Panc1 (cell line): ENCODE measurements around the gene IFT27. TPM values are rescaled to one million over a fixed set of nuclear protein-coding genes. Genes with fewer than 3 reads are reported as not detected.

ENCODE experiments used
- ATAC-seq: fragments of 200-7000 bp; cut with Tn5 transposase; 2 replicates; pipeline ENCODE4 v1.9.1; 2020; ENCODE audit warnings: mild to moderate bottlenecking, moderate library complexity
- BruUV-seq: library from RNA; stranded (reverse); fragments of 400-500 nt; replicated peaks from 2 replicates; lab custom pipeline; 2021; lab: Mats Ljungman, UMichigan
- CTCF ChIA-PET: fragments of 300-600 bp; sonication (Branson Sonifier 250); formaldehyde crosslinking; loops from one replicate; lab custom pipeline; 2022; ENCODE audit warnings: antibody characterized with exemption; lab: Charles Lee
- POLR2A ChIA-PET: fragments of 300-600 bp; sonication (Branson Sonifier 250); formaldehyde crosslinking; loops from one replicate; lab custom pipeline; 2022; ENCODE audit warnings: antibody characterized with exemption; lab: Charles Lee
- DNase-seq: peaks from one replicate; pipeline ENCODE4 v3.0.0-alpha.2; 2010; ENCODE audit warnings: low read depth, low spot score
- H3K27ac ChIP-seq: 2 replicates; pipeline ENCODE4 v1.5.1; 2011; ENCODE audit warnings: mild to moderate bottlenecking, low read length, inconsistent platforms
- H3K27me3 ChIP-seq: fragments of 200-500 bp; sonication (Bioruptor generic); 2 replicates; pipeline ENCODE4 v1.6.0; 2014; ENCODE audit warnings: low read length, inconsistent platforms; ENCODE audit not compliant: control insufficient read depth, insufficient read depth
- H3K36me3 ChIP-seq: fragments of 200-500 bp; sonication (Bioruptor generic); 2 replicates; pipeline ENCODE4 v1.5.1; 2014; ENCODE audit warnings: inconsistent platforms, mild to moderate bottlenecking, low read length, moderate library complexity; ENCODE audit not compliant: control insufficient read depth, insufficient read depth
- H3K4me1 ChIP-seq: 2 replicates; pipeline ENCODE4 v1.5.1; 2011; ENCODE audit warnings: inconsistent platforms, mild to moderate bottlenecking, low read length, moderate library complexity; ENCODE audit not compliant: control insufficient read depth, insufficient read depth
- H3K4me3 ChIP-seq, 2 experiments: 2 replicates each; pipeline ENCODE4 v1.5.1; 2011 to 2012; ENCODE audit warnings: low read depth in 2 of 2, low read length in 2 of 2, mild to moderate bottlenecking in 2 of 2, inconsistent platforms in 1 of 2, moderate library complexity in 1 of 2
- H3K9me3 ChIP-seq: fragments of 200-500 bp; sonication (Bioruptor generic); 2 replicates; pipeline ENCODE4 v1.5.1; 2014; ENCODE audit warnings: low read depth, mild to moderate bottlenecking, inconsistent platforms, low read length, moderate library complexity; ENCODE audit not compliant: control insufficient read depth, insufficient read depth
- POLR2AphosphoS5 ChIP-seq: IDR thresholded peaks from 2 replicates; pipeline ENCODE4 v1.6.1; 2012; ENCODE audit warnings: mild to moderate bottlenecking, low read depth, low read length, moderate library complexity
- REST ChIP-seq, 2 experiments: IDR thresholded peaks; 2 replicates each; pipeline ENCODE4 v1.6.1; 2011 to 2012; ENCODE audit warnings: low read depth in 2 of 2, control low read depth in 1 of 2, low read length in 1 of 2, mild to moderate bottlenecking in 1 of 2, moderate library complexity in 1 of 2; ENCODE audit not compliant: insufficient read depth in 1 of 2
- SIN3A ChIP-seq: IDR thresholded peaks from 2 replicates; pipeline ENCODE4 v1.6.1; 2012; ENCODE audit warnings: low read depth, mild to moderate bottlenecking, low read length, moderate library complexity, borderline replicate concordance; ENCODE audit not compliant: insufficient read depth
- TCF7L2 ChIP-seq: IDR thresholded peaks from 2 replicates; pipeline ENCODE4 v1.6.1; 2011; ENCODE audit warnings: mild to moderate bottlenecking, low read depth, low read length, inconsistent platforms
- in situ Hi-C: cut with HindIII; loops from 2 replicates; pipeline ENCODE4 v1.10.0; 2016; ENCODE audit warnings: low sequenced_read_pairs, low pct_unique_long_range_greater_than_20kb
- intact Hi-C: fragments of 100-400 bp; cut with micrococcal nuclease; formaldehyde crosslinking; loops from one replicate; pipeline ENCODE4 v1.10.0; 2022; ENCODE audit not compliant: unreplicated experiment
- total RNA-seq: library from RNA; stranded (reverse); gene quantifications from one replicate; pipeline ENCODE4 v1.2.1, GENCODE V29; 2021; ENCODE audit not compliant: unreplicated experiment
- TF ChIP-seq, protein P1 (sequence below): fragments of 450-650 bp; IDR thresholded peaks from 2 replicates; pipeline ENCODE4 v1.5.1; 2017; ENCODE audit warnings: mild to moderate bottlenecking

IFT27 gene
- total RNA-seq, 1 experiment from 2014 or later: 44.4 TPM

GRCh38 chr22:36730176-36730858 lies 45.6 kb downstream of the IFT27 start:
- no peak overlapping the region for H3K27ac ChIP-seq
- intact Hi-C loops (no loop called here), in situ Hi-C loops (no loop called here)
- H3K4me3 ChIP-seq: no peak overlapping the region
- POLR2A ChIA-PET: no interaction called here
- ATAC-seq (no peak), DNase-seq (no peak)
- no TSS peak for BruUV-seq
- no peaks in the 10 kb centered on the region for H3K36me3 ChIP-seq
- CTCF ChIA-PET: no interaction called here
- no peaks in the 10 kb centered on the region for H3K4me1 ChIP-seq
- no peaks in the 10 kb centered on the region for H3K27me3 ChIP-seq
- TF ChIP-seq, protein P1, sequence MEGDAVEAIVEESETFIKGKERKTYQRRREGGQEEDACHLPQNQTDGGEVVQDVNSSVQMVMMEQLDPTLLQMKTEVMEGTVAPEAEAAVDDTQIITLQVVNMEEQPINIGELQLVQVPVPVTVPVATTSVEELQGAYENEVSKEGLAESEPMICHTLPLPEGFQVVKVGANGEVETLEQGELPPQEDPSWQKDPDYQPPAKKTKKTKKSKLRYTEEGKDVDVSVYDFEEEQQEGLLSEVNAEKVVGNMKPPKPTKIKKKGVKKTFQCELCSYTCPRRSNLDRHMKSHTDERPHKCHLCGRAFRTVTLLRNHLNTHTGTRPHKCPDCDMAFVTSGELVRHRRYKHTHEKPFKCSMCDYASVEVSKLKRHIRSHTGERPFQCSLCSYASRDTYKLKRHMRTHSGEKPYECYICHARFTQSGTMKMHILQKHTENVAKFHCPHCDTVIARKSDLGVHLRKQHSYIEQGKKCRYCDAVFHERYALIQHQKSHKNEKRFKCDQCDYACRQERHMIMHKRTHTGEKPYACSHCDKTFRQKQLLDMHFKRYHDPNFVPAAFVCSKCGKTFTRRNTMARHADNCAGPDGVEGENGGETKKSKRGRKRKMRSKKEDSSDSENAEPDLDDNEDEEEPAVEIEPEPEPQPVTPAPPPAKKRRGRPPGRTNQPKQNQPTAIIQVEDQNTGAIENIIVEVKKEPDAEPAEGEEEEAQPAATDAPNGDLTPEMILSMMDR: no peak
- no peak for TF ChIP-seq POLR2AphosphoS5
- TF ChIP-seq TCF7L2: no peak
- no peak for TF ChIP-seq SIN3A
- TF ChIP-seq REST (IDR thresholded peaks at IDR 0.05; ENCODE audit: insufficient read depth in 1 of 2, low read depth in 2 of 2, low read length in 1 of 2): no peak
- no peaks in the 10 kb centered on the region for H3K9me3 ChIP-seq

DNA sequence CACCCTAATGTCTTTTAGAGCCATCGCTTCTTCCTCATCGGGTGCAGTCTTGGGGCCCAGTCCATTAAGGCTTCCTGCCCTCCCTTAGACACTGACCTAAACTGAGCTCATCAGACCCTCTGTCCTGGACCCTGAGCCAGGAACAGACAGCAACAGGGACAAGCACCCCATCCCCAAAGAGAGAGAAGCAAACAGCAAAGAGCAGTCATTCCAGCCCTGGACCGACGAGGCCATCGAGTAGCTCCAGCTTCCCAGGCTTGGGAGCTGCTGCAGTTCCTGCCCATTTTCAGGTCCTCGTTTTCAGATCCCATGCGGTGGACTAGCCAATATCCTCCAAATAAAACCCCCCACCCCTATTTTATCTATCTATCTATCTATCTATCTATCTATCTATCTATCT lies 46.6 kb downstream of the IFT27 start:
- ChIA-PET CTCF (no interaction called here), POLR2A (no interaction called here)
- TF ChIP-seq POLR2AphosphoS5 (no peak), SIN3A (no peak), REST (IDR thresholded peaks at IDR 0.05; ENCODE audit: insufficient read depth in 1 of 2, low read depth in 2 of 2, low read length in 1 of 2) (no peak), TCF7L2 (no peak)
- TF ChIP-seq, protein P1: no peak
- DNase-seq: no peak
- in situ Hi-C loops: no loop called here
- no peaks in the 10 kb centered on the region for H3K36me3 ChIP-seq
- H3K4me1 ChIP-seq: no peaks in the 10 kb centered on the region
- intact Hi-C loops: no loop called here
- H3K9me3 ChIP-seq: no peaks in the 10 kb centered on the region
- H3K27ac ChIP-seq: no peak overlapping the region
- ATAC-seq: no peak
- BruUV-seq: no TSS peak
- no peak overlapping the region for H3K4me3 ChIP-seq
- no peaks in the 10 kb centered on the region for H3K27me3 ChIP-seq
